ENCODE data around the gene NCBP2. TPM values are rescaled to one million over a fixed set of nuclear protein-coding genes. Genes with fewer than 3 reads are reported as not detected.

Gene NCBP2
- total RNA-seq, 1 experiment from 2014 or later, result 119 TPM

DNA sequence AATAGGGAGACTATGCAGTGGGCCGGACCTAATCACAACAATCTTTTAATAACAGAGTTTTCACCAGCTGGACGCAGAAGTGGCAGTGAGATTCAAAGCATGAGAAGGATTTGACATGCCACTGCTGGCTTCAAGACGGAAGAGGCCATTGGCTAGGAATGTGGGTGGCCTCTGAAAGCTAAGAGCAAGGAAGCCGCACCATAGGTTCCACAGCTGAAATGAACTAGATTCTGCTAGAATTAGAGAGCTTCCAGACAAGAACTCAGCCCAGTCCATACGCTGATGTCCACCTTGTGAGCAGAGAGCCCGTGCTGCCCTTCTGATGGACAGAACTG lies 6.9 kb upstream of the NCBP2 start:
- peaks cover 3% of the 10 kb centered on the region; the same call in 1 of the 2 replicates for H3K79me2 ChIP-seq (ENCODE audit: low read length)
- H3K4me2 ChIP-seq (ENCODE audit: low read length), result no peak overlapping the region
- 0 out of 2 replicates have a peak, but pooled peaks cover 3% of the 10 kb centered on the region for H3K36me3 ChIP-seq (ENCODE audit: low read depth, low read length)
- no peaks in the 10 kb centered on the region for H3F3A ChIP-seq (ENCODE audit: low read length, unreplicated experiment)
- ChIA-PET POLR2A (ENCODE audit: unreplicated experiment) (no interaction called here), CTCF (no interaction called here)
- BruUV-seq (replicated peaks), result no TSS peak
- no peak overlapping the region for H3K9ac ChIP-seq (ENCODE audit: low read length)
- H4K20me1 ChIP-seq (ENCODE audit: low read length), result no peaks in the 10 kb centered on the region
- H3K4me3 ChIP-seq (ENCODE audit: low read length), result no peak overlapping the region
- intact Hi-C loops (cut with micrococcal nuclease), result no loop called here
- no peaks in the 10 kb centered on the region for H3K9me2 ChIP-seq (replicated peaks; ENCODE audit: low read length)
- no peaks in the 10 kb centered on the region for H3K9me3 ChIP-seq (ENCODE audit: low read length)
- no peaks in the 10 kb centered on the region for H3K4me1 ChIP-seq (ENCODE audit: insufficient read depth, low read length)
- H3K27me3 ChIP-seq (ENCODE audit: low read length), result no peaks in the 10 kb centered on the region
- no peak for TF ChIP-seq EZH2phosphoT487 (IDR thresholded peaks at IDR 0.05; ENCODE audit: borderline replicate concordance, low read length)
- TF ChIP-seq, protein P1, sequence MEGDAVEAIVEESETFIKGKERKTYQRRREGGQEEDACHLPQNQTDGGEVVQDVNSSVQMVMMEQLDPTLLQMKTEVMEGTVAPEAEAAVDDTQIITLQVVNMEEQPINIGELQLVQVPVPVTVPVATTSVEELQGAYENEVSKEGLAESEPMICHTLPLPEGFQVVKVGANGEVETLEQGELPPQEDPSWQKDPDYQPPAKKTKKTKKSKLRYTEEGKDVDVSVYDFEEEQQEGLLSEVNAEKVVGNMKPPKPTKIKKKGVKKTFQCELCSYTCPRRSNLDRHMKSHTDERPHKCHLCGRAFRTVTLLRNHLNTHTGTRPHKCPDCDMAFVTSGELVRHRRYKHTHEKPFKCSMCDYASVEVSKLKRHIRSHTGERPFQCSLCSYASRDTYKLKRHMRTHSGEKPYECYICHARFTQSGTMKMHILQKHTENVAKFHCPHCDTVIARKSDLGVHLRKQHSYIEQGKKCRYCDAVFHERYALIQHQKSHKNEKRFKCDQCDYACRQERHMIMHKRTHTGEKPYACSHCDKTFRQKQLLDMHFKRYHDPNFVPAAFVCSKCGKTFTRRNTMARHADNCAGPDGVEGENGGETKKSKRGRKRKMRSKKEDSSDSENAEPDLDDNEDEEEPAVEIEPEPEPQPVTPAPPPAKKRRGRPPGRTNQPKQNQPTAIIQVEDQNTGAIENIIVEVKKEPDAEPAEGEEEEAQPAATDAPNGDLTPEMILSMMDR (conservative IDR thresholded peaks at IDR 0.05; ENCODE audit: low read depth, low read length), result no peak
- TF ChIP-seq EZH2 (IDR thresholded peaks at IDR 0.05; ENCODE audit: low read length, unreplicated experiment), result no peak
- ATAC-seq (no peak), DNase-seq (no peak)
- no peak overlapping the region for H3K27ac ChIP-seq (ENCODE audit: low read length)
- H2AFZ ChIP-seq (ENCODE audit: low read length), result no peak overlapping the region

DNA sequence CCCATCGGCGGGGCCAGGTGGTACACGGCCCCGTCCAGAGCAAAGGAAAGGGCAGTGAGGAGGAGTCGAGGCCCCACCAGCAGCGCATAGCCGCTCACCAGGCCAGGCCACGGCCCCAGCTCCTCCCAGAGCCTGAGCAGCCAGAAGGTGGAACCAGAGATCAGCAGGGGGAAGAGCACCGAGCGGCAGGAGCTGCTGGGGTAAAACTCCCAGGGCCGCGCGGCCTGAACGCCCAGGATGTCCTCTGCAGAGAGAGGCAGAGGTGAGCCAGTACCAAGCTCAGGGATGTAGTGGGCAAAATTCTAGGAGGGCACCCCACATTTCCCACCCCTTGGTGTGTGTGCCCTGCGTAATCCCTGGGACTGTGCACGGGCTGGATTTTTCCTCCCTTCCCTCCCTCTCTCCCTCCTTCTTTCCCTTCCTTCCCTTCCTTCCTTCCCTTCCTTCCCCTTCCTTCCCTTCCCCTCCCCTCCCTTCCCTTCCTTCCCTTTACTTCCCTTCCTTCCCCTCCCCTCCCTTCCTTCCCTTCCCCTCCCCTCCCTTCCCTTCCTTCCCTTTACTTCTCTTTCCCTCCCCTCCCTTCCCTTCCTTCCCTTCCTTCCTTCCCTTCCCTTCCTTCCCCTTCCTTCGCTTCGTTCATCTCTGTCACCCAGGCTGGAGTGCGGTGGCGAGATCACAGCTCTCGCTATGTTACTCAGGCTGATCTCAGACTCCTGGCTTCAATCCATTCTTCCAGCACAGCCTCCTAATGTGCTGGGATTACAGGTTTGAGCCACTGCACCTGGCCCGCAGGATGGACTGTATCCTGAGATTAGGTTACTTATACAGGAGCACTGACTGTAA lies 6.3 kb upstream of the NCBP2 start:
- H3K27ac ChIP-seq (ENCODE audit: low read length), result no peak overlapping the region
- H3K79me2 ChIP-seq (ENCODE audit: low read length), result peaks cover 8% of the 10 kb centered on the region
- DNase-seq (no peak), ATAC-seq (0 out of 2 replicates have a peak, but pooled peaks have one; percentile 31)
- H3F3A ChIP-seq (ENCODE audit: low read length, unreplicated experiment), result no peaks in the 10 kb centered on the region
- H3K9me2 ChIP-seq (replicated peaks; ENCODE audit: low read length), result no peaks in the 10 kb centered on the region
- no peak overlapping the region for H3K4me3 ChIP-seq (ENCODE audit: low read length)
- TF ChIP-seq EZH2phosphoT487 (IDR thresholded peaks at IDR 0.05; ENCODE audit: borderline replicate concordance, low read length) (no peak), EZH2 (IDR thresholded peaks at IDR 0.05; ENCODE audit: low read length, unreplicated experiment) (no peak)
- TF ChIP-seq, protein P1 (conservative IDR thresholded peaks at IDR 0.05; ENCODE audit: low read depth, low read length), result no peak
- no peaks in the 10 kb centered on the region for H3K9me3 ChIP-seq (ENCODE audit: low read length)
- no TSS peak for BruUV-seq (replicated peaks)
- no peak overlapping the region for H3K4me2 ChIP-seq (ENCODE audit: low read length)
- peaks cover 2% of the 10 kb centered on the region; the same call in 1 of the 2 replicates for H3K4me1 ChIP-seq (ENCODE audit: insufficient read depth, low read length)
- intact Hi-C loops (cut with micrococcal nuclease), result no loop called here
- ChIA-PET POLR2A (ENCODE audit: unreplicated experiment) (no interaction called here), CTCF (no interaction called here)
- H3K27me3 ChIP-seq (ENCODE audit: low read length), result no peaks in the 10 kb centered on the region
- H4K20me1 ChIP-seq (ENCODE audit: low read length), result no peaks in the 10 kb centered on the region
- no peak overlapping the region for H2AFZ ChIP-seq (ENCODE audit: low read length)
- no peak overlapping the region for H3K9ac ChIP-seq (ENCODE audit: low read length)
- H3K36me3 ChIP-seq (ENCODE audit: low read depth, low read length), result 0 out of 2 replicates have a peak, but pooled peaks cover 3% of the 10 kb centered on the region

DNA sequence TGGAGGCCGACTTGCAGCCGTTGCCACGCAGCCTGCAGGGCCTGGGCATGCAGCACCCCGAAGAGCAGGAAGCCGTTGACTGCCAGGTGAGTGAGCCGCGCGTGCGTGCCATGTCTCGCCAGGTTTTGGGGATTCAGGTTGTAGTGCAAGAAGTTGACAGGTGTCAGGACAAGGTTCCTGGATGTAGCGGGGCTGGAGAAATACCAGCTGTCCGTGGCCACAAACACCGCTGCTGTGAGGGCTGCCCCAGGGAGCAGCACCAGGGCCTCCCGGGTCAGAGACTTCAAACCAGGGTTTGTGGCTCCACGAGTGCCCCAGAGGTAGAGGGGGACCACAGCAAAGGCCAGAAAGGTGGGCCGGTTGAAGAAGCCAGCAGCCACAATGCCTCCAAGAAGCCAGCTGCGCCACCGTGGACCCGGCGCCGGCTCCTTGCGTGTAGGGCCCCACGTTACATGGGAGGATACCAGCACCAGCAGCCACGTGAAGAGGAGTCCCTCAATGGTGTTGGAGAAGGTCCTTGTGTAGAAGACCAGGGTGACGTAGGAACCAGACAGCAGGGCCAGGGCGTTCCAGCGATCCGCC lies 5.6 kb upstream of the NCBP2 start:
- Histone ChIP-seq H3K4me3 (ENCODE audit: low read length) (no peak overlapping the region), H3K79me2 (ENCODE audit: low read length) (peaks cover 15% of the 10 kb centered on the region), H3K27ac (ENCODE audit: low read length) (no peak overlapping the region), H3F3A (ENCODE audit: low read length, unreplicated experiment) (no peaks in the 10 kb centered on the region), H3K36me3 (ENCODE audit: low read depth, low read length) (0 out of 2 replicates have a peak, but pooled peaks cover 3% of the 10 kb centered on the region), H3K27me3 (ENCODE audit: low read length) (no peaks in the 10 kb centered on the region), H4K20me1 (ENCODE audit: low read length) (no peaks in the 10 kb centered on the region), H3K9me2 (replicated peaks; ENCODE audit: low read length) (no peaks in the 10 kb centered on the region), H3K9ac (ENCODE audit: low read length) (no peak overlapping the region), H3K9me3 (ENCODE audit: low read length) (no peaks in the 10 kb centered on the region), H2AFZ (ENCODE audit: low read length) (no peak overlapping the region), H3K4me2 (ENCODE audit: low read length) (no peak overlapping the region), H3K4me1 (ENCODE audit: insufficient read depth, low read length) (peaks cover 6% of the 10 kb centered on the region; the same call in 1 of the 2 replicates)
- no peak for DNase-seq
- no peak for ATAC-seq
- TF ChIP-seq, protein P1 (conservative IDR thresholded peaks at IDR 0.05; ENCODE audit: low read depth, low read length), result no peak
- no peak for TF ChIP-seq EZH2phosphoT487 (IDR thresholded peaks at IDR 0.05; ENCODE audit: borderline replicate concordance, low read length)
- TF ChIP-seq EZH2 (IDR thresholded peaks at IDR 0.05; ENCODE audit: low read length, unreplicated experiment), result no peak
- no TSS peak for BruUV-seq (replicated peaks)
- ChIA-PET POLR2A (ENCODE audit: unreplicated experiment) (no interaction called here), CTCF (no interaction called here)
- intact Hi-C loops (cut with micrococcal nuclease), result no loop called here
